Measurements from ENCODE around the gene THBS2.
"Not testable (repeated sequence)": the region's sequence is repeated elsewhere in the genome, so short reads cannot be mapped to it uniquely, and the experiment has no call there.

Gene THBS2

DNA sequence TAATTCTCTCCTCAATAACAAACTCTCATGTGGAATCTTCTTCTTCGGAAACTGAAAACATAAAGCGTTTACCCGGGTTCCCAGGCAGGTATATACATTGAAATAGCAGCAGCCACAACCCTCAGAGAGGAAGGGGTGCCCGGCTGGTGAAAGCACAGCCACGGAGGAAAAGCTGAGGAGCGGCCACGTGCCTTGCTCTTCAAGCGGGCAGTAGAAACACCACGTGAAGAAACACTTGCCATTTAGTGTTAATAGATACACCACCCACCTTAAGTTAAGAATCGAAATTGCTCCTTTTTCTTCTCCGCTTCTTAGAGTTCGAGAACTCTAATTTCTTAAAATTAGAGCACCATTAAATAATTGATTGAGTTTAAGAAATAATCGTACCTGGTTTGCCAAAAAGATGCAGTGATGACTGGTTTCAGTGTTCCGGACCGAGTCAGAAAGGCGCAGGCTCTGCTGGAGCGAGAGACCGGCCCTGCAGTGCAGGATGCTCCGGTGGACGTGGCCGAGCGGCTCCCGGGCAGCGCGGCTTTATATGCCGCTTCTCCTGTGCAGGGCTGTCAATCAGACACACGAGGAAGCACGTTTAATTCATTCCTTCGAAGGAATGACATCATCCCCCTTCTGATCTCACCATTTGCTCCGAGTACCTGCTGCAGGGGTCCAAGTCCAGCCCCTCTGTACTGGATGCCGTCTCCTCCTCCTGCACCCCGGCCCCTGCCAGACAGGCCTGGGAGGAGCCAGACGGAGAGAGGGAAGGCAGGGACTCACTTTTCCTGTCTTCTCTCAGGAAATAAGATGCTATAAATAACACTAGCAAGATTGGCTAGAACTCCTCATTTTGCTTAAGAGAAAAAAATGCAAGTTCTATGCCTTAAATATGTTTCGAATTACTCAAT, at the start of gene THBS2:
TSS of gene THBS2 (minus strand) at position 510 of the 902 bp plus-strand sequence. CDS start 3,062 bp downstream, outside the sequence.
- peak in 5 of 10 donors; percentile 38 to 89 (median 81) for DNase-seq
- intact Hi-C loops (cut with DNase I) = loop anchor here (5.0 kb wide), 1 partner anchor 41 kb away; no protein-coding TSS in a partner anchor

DNA sequence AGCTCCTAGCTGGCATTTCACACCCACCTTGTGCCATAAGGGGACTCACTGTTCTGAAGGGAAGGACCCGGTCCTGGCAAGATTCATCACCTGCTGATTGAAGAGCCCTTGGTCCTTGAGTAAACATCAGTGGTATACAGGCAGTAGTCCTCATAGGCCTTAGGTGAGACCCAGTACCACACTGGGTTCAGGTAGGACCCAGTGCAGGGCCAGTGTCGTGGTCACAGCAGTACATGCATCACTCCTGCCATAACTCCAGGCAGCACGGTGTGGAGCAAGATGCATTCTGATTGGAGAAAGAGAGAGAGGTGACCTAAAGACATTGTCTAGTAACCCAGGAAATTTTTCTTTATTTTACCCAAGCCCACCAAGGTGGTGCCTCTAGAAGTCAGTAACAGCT, 49.1 kb upstream of the THBS2 start:
- DNase-seq = no peak
- intact Hi-C loops (cut with DNase I) = loop anchor here (2.0 kb wide), 1 partner anchor 18 kb away; no protein-coding TSS in a partner anchor

DNA sequence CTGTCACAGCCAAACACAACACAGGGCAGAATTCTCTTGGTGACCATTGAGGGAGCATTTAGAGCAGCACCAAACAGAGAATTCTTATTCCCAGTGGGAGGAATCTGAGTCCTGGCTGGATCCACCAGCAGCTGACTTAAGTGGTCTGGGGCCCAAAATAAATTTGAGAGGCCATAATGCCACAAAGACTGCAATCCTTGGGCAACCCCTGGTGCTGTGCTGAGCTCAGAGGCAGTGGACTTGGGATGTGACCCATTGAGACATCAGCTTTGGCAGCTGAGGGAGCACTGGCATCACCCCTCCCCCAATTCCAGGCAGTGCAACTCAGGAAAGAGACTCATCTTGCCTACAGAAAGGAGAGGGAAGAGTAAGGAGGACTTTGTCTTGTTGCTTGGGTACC, 48.6 kb upstream of the THBS2 start:
- intact Hi-C loops (cut with DNase I) = loop anchor here (2.0 kb wide), 1 partner anchor 17 kb away; no protein-coding TSS in a partner anchor
- DNase-seq = no peak

DNA sequence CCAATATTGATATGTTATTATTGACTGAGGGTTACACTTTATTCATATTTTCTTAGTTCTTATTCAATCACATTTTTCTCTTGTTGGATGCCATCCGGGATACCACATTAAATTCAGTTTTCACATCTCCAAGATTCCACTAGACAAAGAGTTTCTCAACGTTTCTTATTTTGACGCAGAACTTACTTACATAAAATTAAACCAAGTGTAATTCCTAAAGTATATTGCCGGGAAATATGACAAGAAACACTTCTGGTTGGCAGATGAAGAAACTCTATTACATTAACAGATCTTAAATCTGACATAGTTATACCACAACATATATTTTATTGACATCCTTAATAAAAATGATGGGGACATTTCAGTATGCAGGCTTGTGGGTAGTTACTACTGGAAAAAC, 47.3 kb upstream of the THBS2 start:
- intact Hi-C loops (cut with DNase I) = no loop called here
- no peak for DNase-seq

DNA sequence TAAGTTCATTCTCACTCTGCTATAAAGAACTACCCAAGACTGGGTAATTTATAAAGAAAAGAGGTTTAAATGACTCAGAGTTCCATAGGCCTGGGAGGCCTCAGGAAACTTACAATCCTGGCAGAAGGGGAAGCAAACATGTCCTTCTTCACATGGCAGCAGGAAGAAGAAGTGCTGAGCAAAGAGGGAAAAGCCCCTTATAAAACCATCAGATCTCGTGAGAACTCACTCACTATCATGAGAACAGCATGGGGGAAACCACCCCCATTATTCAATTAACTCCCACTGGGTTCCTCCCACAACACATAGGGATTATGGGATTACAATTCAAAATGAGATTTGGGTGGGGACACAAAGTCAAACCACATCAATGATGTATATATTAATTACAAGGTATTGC, 45.0 kb upstream of the THBS2 start:
- intact Hi-C loops (cut with DNase I); DNase-seq: not testable (repeated sequence)

DNA sequence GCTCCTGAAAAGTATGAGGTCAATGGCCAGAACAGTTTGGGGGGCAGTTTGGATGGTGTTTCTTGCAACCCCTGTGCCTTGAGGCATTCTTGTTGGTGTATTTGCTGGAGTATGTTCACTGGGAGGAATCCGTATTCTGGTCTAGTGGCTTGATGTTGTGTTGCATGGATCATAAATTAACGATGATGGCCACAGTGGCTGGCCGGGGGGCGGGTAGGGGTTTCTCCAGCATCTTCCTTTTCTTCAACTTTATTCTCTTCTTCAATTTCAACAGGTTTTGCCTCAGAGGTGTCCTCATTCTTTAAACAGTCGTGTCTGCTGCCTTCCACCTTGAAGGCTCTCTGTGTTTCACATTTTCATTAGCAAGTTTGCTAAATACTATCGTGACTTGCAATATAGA, 43.0 kb upstream of the THBS2 start:
- no peak for DNase-seq
- intact Hi-C loops (cut with DNase I) = no loop called here

DNA sequence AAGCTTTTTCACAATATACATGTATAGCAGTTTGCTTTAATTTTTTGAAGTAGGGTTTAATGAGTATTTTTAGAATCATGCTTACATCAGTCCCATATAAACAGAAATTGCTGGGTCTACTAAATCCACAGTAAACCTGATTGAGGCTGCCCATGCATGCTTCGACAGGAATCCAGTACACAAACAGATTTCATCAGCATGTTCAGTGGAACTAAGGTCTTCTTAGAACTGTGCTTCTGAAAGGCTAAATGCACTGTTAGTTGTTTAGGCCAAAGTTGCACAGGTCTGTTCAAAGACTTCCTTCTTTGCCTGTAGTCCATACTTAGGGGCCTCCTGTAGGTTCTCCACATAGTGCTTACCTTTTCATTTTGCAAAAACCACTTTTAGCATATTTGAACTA, 42.5 kb upstream of the THBS2 start:
- no peak for DNase-seq
- intact Hi-C loops (cut with DNase I) = no loop called here

DNA sequence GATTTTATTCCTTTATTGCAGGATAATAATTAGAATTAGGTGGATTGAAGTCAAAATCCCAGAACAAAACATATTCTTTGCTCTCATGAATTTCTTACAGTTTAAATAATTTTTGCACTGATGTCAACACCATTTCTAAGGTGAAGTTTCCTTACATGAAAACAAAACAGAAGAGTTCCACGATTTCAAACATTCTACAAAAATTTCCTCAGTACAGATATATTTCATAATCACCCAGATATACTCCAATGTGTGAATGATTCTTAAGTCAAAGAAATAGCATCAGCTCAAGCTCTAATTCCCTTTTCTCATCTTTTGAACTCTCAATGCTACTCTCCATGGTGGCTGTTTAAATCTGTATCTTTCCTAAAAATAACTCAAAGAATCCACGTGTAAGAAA, 39.5 kb upstream of the THBS2 start:
- DNase-seq = no peak
- intact Hi-C loops (cut with DNase I) = no loop called here

DNA sequence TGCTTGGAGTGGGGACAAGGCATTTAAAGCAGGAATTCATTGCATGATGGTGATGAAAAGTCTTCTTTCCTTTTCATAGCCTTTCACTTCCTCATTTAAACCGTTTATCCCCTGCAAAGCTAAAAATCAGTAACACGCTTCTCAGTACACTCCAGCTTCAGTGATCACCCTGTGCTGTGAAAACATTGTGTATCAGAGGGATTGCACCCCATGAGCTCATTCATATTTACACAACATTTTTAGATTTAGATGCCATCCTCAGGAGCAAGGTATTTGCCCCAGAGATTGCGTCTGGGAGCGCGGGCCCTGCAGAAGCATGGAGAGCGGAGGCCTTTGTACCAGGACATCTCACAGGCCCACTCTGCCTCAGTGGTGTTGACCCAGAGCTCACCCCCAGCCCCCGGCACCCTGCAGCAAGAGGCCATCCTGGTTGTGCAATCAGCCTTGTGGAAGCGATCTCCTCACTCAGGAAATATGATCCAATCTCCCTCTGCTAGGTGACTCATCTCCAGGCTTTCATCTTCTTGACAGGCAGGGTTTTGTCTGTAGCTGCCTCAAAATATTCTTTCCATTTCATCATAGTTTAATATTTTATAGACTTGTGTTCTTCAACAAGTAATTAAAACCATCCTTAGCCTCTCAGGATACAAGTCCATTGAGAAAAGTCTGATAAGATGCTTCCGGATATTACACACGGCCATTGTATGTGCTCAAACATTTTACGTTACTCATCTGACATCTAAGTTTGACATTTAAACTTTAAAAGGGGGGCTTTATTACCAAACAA, 38.9 kb upstream of the THBS2 start:
- DNase-seq = no peak
- intact Hi-C loops (cut with DNase I) = no loop called here

DNA sequence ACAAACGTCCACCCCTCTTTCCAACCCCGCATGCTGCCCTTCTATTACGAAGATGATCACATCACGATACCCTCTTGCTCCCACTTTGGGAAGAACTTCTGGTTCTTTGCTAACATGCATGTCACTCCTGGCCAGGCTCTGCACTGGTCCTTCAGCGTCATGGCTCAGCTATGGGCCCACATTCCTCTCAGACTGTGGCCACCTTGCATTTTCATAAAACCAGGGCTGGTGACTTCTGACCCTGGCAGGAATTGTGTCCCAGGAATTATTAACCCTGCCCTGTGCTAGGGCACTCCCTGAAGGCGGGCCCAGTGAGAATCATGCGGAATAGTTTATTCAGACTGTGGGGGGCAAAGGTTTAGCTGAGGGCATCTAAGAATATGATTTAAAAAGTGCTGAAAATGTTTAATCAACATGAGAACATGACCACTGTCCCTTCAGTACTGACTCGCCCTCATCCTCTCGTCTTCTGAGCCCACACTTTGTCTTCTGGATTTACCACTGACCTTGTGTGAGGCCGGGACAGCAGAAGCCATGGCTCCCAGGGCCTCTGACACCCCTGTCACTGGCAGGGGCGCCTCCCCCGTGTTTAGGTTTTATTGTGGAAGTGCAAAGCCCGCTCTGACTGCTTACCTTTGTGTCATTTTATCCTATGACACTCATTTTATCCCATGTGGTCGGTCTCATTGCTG, 38.1 kb upstream of the THBS2 start:
- DNase-seq = no peak
- intact Hi-C loops (cut with DNase I) = no loop called here

DNA sequence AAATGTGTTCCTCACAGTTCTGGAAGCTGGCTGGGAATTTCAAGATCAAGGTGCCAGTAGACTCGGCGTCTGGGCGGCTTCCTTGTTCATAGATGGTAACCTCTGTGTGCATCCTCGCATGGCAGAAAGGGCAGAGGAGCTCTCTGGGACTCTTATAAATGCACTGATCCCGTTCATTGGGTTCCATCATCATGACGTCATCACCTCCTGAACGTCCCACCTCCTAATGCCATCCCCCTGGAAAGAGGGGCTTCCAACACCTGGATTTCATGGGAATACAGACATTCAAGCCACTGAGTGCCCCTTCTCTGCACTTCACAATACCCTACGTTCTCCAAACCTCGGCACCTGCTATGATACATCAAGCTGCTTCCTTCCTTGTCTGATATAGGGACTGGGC, 37.5 kb upstream of the THBS2 start:
- intact Hi-C loops (cut with DNase I) = no loop called here

DNA sequence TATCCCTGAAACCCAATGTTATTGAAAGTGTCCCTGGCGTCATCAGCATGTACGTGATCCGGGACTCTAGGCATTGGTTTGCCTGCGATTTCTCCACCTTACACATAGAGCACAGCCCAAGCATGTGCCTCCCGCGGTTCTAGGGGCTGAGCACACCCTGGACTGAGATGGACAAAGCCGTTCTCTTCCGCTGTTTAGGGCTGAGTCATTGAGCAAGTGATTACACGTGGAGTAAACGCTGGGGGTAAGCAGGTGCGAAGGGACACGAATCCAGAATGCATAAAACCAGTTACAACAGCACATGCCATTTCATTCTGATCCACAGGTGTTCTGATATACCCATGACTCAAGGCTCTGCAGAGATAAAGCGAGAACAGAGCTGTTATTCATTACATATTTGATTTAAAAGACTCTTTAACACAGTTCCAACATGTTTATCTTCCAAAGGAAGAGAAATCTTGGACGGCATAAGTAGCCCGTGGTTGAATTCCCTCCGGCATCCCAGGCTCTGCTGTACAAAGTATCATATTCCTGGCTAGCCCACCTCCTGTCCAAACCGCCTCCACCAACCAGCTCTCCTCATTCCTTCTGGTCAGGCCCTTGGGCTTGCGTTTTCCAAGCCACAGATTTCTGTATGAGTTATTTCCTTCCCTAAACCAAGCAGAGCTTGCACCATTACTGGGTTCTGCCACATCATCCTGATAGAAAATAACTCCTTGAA, 36.1 kb upstream of the THBS2 start:
- intact Hi-C loops (cut with DNase I) = no loop called here
- no peak for DNase-seq

More for the DNA sequence above, 37.5 kb upstream of the THBS2 start:
- no peak for DNase-seq

DNA sequence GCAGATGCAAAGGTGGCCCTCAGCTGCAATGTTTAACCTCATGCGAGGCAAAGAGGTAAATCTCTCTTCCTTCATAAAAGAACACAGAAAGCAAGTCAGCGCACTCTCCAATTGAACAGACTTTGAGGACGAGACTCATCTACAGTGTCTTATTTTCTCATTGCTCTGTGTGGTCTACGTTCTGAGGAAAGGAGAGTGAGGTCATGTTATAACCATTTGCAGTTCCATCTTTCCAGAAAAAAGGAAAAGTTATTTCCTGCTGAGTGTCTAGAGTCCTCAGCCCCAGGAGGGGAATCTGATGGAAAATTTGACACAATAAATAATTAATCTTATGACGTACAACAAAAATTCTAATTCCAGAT, 35.6 kb upstream of the THBS2 start:
- intact Hi-C loops (cut with DNase I) = no loop called here
- DNase-seq = no peak

DNA sequence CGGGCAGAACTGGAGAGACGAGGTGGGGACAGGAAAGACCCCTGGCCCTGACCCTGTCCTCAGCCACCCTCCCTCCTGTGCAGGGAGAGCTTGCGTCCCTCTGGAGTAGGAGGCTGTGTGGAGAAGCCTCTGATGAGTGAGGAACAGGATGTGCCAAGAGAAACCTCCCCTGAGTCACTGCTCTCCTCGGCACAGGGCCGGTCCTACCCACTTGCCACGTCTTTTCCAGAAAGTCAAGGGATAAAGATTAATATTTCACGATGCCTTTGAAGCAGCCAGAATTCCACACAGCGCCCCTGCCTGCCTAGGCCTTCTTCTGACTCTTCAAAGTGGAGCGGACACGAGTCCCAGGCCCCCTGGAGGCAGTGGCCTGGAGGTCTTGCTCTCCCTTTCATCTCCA, 34.9 kb upstream of the THBS2 start:
- no peak for DNase-seq
- intact Hi-C loops (cut with DNase I) = no loop called here

DNA sequence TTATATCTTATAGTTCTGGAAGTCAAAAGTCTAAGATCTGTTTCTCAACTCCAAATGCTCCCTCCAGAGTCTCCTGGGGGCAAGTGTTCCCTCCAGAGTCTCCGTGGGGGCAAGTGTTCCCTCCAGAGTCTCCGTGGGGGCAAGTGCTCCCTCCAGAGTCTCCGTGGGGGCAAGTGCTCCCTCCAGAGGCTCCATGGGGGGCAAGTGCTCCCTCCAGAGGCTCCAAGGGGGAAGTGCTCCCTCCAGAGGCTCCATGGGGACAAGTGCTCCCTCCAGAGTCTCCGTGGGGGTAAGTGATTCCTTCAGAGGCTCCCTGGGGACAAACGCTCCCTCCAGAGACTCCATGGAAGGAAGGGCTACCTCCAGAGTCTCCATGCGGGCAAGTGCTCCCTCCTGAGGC, 34.0 kb upstream of the THBS2 start:
- no peak for DNase-seq

DNA sequence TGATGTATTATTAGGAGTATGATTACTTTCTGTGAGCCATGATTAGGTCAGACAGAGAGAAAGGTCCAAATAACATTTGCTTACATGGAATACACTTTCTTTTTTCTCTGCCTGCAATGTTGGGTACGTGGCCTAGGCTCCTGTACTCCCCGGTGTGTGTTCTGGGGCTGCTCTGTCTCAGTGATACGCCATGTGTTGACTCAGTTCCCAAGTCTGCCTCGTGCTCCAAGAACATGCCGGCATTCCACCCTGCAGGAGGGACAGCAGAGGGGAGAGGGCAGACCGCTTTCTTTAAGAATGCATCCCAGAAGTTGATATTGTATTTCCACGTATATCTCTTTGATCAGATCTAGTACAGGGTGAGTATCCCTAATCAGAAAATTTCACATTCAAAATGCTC, 33.3 kb upstream of the THBS2 start:
- DNase-seq = no peak
- intact Hi-C loops (cut with DNase I) = no loop called here

More for the DNA sequence above, 34.0 kb upstream of the THBS2 start:
- intact Hi-C loops (cut with DNase I) = no loop called here

DNA sequence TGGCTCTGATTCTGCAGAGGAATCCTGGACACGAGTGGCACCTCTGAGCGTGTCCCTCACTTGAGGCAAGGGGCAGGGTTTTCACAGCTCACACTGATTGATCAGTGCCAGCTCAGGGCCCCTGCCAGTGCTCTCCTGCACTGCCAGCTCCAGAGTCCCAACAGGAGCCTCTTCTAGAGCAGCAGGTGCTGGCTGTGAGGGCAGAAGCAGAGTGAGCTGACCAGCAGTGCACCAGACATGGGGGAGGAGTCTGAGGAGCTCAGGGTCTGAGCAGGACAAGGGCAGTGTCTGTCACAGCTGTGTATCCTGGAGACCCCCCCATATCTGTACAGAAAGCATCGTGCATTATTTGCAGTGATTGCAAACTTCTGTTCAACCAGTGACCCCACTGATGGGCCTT, 31.5 kb upstream of the THBS2 start:
- intact Hi-C loops (cut with DNase I) = loop anchor here (2.0 kb wide), 1 partner anchor 18 kb away; no protein-coding TSS in a partner anchor
- DNase-seq = no peak

DNA sequence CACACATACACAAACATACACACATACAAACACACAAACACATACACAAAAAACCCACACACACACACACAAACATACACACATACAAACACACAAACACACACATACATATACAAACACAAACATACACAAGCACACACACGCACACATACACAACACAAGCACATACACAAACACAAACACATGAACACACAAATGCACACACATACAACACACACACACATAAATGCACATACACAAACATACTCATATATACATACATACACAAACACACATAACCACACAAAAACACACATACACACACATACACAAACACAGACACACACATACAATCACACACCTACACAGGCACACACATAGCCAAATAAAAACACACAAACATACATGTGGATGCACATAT, 30.3 kb upstream of the THBS2 start:
- DNase-seq = no peak
- intact Hi-C loops (cut with DNase I) = loop anchor here (2.0 kb wide), 1 partner anchor 19 kb away; no protein-coding TSS in a partner anchor

DNA sequence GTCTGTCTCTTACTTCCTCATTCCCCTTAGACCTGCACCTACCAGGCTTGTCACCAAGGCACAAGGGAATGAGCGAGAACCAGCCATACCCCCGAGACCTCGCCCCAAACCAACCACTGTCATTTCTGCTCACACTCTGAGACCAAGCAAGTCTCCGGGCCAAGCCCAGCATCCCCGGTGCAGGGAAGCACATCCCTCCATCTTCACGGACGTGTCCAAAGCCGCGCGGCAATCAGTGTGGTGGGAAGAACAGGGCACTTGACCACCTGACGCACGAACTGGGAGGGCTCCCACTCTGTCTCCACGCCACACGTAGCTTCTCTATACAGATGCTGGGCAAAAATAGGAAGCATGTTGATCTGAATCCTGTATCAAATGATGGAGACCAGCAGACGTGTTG, 28.4 kb upstream of the THBS2 start:
- intact Hi-C loops (cut with DNase I) = no loop called here
- no peak for DNase-seq

DNA sequence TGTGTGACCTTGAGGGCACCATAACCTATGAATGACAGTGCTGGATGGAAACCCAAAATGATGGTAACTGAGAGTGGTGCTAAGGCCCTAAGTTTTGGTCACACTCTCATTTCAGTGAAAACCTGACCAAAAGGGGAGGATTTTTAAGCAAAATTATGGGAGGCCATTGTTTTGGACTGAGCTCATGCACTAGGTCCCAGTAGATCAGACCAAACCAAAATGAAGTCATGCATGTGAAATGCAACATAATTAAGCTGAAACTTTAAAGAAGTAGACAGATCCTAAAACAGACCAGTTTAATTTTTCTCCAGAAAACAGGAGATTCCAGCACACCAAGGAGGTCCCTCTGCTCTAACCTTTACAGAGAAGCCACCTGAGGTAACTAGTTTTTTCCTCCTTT, 24.0 kb upstream of the THBS2 start:
- intact Hi-C loops (cut with DNase I) = no loop called here
- no peak for DNase-seq
